ENCODE data around the gene TBC1D1. TPM values are rescaled to one million over a fixed set of nuclear protein-coding genes. Genes with fewer than 3 reads are reported as not detected.
A peak's percentile ranks its signal among the peaks of the same experiment; 100 is the strongest.

Gene TBC1D1
- total RNA-seq, 1 experiment from 2014 or later: 49.9 TPM

- DNase-seq (ENCODE audit: low read depth): peak; percentile 29
Observed at GRCh38 chr4:38078590-38079421, 187.9 kb downstream of the TBC1D1 start.

- no peak for DNase-seq (ENCODE audit: low read depth)
Observed at GRCh38 chr4:38080061-38080974, 189.4 kb downstream of the TBC1D1 start.

GRCh38 chr4:38082021-38082420 is 191.1 kb downstream of the TBC1D1 start:
- DNase-seq (ENCODE audit: low read depth): no peak

DNA sequence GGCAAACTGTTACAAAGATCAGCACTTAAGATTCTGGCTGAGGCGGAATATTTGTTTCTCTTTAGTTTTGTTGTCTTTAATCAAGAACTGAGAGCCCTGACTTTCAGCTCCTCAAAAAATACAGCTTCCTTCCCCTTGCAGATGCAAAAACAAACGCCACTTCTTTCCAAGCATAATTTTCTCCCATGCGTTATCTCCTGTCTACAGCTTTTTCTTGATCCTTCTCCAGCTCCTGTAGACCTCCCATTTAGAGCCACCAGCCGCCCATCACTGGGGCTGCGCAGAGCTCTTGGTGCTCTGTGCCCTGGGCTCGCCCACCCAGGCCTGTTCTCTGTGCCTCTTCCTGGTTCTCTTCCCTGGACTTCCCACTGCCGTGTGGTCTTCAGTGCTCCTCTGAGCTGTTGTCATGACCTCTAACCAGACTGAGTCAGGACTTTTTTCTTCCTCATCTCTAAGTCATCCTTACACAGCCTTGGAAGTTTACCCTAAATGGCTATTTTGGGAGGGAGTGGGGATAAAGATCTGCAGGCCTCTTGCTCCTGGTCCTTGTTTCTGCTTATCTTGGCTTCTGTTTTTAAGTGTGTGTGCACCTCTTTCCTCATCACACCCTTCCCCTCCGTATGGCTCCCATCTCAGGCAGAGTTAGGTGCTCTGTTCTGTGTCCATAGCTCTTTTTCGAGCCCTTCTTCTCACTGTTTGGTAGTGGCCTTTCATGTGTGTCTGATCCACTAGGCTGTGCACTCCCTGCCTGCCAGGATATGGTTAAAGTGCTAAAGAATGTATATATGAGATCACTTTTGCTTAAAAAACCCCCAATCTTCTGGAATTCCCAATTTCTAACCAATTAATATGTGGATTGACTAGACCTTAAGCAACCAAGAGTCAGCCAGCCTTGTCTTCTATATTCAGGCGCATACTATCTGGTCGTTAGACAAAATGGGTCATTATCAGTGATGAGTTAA is 191.8 kb downstream of the TBC1D1 start:
- peak; percentile 54 for DNase-seq (ENCODE audit: low read depth)

GRCh38 chr4:38084877-38085711 is 194.2 kb downstream of the TBC1D1 start:
- no peak for DNase-seq (ENCODE audit: low read depth)

GRCh38 chr4:38085751-38086150 is 194.9 kb downstream of the TBC1D1 start:
- no peak for DNase-seq (ENCODE audit: low read depth)

DNA sequence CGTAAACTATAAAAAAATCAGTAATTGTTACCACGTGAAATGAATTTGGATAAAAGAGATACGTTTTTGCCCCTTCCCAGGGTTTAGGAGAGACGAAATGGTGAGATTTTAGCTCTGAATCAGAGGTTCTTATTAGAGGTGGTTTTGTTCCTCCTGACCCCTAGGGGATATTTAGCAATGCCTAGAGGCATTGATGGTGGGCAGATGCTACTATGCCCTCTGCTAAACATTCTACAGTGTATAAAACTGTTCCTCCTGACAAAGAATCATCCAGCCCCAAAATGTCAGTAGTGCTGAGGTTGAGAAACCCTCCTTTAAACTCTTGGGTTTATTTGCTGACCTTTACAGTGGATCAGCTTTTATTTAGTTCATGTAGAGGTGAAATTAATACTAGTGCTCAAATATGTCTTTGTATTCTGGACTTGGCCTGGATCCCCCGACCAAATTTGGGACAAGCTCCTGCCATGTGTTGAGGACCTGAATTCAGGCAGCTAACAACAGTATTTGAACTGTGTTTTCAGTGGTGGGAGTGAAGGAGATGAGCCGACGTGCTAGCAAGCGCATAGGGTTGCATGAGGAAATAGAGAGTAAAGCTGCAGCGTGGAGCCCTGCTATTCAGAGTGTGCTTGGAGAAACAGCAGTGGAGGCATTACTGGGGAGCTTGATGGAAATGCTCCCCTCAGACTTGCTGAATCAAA is 195.4 kb downstream of the TBC1D1 start:
- DNase-seq (ENCODE audit: low read depth): no peak

GRCh38 chr4:38086849-38087226 is 196.0 kb downstream of the TBC1D1 start:
- DNase-seq (ENCODE audit: low read depth): no peak

DNA sequence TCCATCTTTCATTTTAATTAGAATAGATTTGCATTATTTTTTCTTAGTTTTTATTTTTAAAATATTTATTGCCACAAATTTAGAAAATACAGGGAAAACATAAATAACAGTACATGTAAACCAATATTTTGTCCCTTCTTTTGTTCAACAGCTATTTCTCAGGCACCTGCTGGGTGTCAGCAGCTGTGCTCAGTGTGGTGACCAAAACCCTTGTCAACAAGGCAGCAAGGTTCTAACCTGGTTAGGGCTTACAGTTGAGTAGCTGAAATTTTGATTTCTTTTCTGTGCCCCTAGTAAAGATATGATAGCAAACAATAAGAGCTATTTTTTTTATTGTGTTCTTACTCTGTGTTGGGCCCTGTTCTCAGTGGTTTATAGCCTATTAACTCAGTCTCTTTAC is 197.4 kb downstream of the TBC1D1 start:
- DNase-seq (ENCODE audit: low read depth): no peak

- DNase-seq (ENCODE audit: low read depth): no peak
Observed at GRCh38 chr4:38089961-38090360, 199.1 kb downstream of the TBC1D1 start.

DNA sequence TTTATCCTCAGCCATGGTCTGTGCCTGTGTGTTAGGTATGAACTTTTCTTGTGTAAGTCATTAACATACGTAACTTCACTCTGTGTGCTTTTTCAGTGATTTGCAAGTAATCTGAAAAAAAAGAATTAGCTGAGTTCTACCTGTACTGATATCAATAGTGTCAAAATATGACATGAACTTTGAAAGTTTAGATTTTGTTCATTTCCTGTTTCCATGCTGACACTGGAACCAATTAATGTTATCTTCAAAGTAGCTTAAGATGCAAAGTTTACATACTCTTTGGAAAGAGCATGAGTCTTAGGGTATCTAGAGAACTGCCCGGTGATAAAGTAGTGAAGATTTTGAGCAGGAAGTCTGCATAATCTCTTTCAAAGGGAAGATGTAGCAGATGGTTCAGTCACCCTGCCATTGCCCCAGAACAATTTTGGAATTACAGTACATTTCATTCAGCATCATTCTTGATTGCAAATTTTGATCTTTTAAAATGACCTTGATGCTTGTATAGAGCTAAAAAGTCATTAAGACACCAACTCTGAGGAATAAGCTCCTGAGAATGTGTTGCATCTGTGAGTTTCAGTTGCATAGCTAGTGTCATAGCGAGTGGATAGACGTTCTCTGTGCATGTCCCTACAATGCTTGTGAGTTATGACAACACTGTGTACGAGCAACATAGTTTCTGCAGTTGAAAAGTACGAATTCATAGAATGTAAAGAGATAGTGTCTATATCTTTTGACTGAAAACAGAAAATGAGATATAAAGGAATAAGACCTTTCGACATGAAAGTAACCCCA is 199.8 kb downstream of the TBC1D1 start:
- DNase-seq (ENCODE audit: low read depth): no peak

DNA sequence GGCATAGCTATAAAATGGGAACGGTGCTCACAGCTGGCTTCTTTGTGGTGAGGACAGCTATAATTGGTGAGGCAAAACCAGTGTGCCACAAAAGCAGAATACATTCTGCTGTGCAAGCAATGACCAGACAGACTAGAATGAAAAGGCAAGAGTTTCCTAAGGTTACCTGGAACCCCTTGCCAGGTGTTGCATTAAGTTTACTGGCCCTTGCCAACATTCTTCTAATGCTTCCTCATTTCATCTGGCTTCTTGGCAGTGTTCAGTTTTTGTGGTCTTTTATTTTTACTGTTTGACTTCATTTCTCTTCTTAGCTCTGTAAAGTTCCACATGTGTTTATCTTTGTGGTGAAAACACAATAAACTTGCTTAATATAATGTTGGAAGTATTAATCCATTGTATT is 200.8 kb downstream of the TBC1D1 start:
- no peak for DNase-seq (ENCODE audit: low read depth)

DNA sequence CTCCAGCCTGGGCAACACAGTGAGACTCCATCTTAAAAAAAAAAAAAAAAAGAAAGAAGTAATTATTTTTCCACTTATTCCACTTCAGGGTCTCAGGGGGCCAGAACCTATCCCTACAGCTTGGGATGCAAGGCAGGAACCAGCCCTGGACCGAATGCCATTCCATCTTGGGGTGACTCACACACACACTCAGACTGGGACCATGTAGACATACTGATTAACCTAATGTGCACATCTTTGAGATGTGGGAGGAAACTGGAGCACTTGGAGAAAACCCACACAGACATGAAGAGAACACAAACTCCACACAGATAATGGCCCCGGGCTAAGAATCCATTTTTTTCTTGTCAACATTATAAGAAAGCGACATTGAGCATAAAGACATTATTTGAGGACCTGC is 201.8 kb downstream of the TBC1D1 start:
- peak; percentile 11 for DNase-seq (ENCODE audit: low read depth)

- no peak for DNase-seq (ENCODE audit: low read depth)
Observed at GRCh38 chr4:38094419-38094818, 203.5 kb downstream of the TBC1D1 start.

DNA sequence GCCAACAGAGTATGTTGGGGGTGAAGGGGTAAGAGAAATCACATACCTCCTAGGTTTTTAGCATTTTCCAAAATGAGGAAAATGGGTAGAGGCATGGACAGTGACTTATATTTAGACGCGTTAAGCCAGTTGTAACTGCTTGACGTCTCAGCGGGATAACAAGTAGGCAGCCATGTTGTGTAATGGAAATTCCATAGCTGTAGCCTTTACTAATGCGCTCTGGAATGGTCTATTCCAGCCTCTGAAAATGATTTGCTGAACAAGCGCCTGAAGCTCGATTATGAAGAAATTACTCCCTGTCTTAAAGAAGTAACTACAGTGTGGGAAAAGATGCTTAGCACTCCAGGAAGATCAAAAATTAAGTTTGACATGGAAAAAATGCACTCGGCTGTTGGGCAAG is 204.8 kb downstream of the TBC1D1 start:
- no peak for DNase-seq (ENCODE audit: low read depth)

- DNase-seq (ENCODE audit: low read depth): no peak
Observed at GRCh38 chr4:38097818-38098217, 206.9 kb downstream of the TBC1D1 start.

- DNase-seq (ENCODE audit: low read depth): no peak
Observed at GRCh38 chr4:38099020-38099600, 208.2 kb downstream of the TBC1D1 start.

GRCh38 chr4:38099908-38100407 is 209.1 kb downstream of the TBC1D1 start:
- no peak for DNase-seq (ENCODE audit: low read depth)
